IPS-18c (cell line): ENCODE results near the gene SUMO4.

Experiments
- H3K4me3 ChIP-seq: 2 replicates; pipeline ENCODE4 v1.7.0; 2013; ENCODE audit warnings: low read depth, mild to moderate bottlenecking, low read length, moderate library complexity; ENCODE audit not compliant: insufficient read depth
- H3K9me3 ChIP-seq: one replicate; pipeline ENCODE4 v1.6.1; 2013; ENCODE audit warnings: mild to moderate bottlenecking, low read length, moderate library complexity; ENCODE audit not compliant: control insufficient read depth, insufficient read depth

SUMO4 gene

DNA sequence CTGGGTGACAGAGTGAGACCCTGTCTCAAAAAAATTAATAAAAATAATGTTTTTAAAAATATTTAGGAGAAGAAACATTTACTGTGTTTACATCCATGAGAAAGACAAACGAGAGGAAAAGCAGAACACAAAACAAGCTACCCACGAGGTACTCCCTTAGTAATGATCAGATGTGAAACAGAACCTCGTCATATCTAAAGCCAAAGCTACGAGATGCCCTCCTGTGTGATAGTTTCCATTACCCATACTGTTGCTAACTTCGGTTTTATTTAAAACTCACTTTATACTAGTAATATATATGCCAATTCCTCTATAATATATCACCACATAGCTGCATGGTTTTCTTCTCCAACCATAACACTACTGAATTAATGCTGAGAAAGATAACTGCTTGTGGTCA is 21.1 kb downstream of the SUMO4 start:
- no peak overlapping the region for H3K4me3 ChIP-seq
- no peaks in the 10 kb centered on the region for H3K9me3 ChIP-seq

DNA sequence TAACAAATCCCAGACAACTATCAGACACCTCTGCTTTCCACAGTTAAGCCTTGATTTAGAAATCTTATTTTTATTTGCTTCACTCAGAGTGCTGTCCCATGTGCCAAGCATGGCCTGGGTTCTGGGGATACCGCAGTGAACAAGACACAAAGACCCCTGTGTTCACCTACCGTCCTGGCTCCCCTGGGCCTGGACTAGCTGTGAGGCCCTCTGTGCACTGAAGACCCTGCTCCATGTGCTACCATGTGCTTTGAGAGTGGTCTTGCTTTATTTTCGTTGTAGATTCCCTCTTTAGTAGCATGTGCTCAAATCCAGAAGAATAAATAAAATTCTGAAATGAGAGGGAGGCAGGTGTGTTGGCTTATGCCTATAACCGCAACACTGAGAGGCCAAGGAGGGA is 22.5 kb downstream of the SUMO4 start:
- no peaks in the 10 kb centered on the region for H3K9me3 ChIP-seq
- no peak overlapping the region for H3K4me3 ChIP-seq

GRCh38 chr6:149423964-149424440 is 23.9 kb downstream of the SUMO4 start:
- Histone ChIP-seq H3K4me3 (no peak overlapping the region), H3K9me3 (no peaks in the 10 kb centered on the region)

- Histone ChIP-seq H3K9me3 (no peaks in the 10 kb centered on the region), H3K4me3 (no peak overlapping the region)
Observed at GRCh38 chr6:149425224-149425623, 25.2 kb downstream of the SUMO4 start.

GRCh38 chr6:149425754-149426153 is 25.7 kb downstream of the SUMO4 start:
- Histone ChIP-seq H3K9me3 (no peaks in the 10 kb centered on the region), H3K4me3 (no peak overlapping the region)

DNA sequence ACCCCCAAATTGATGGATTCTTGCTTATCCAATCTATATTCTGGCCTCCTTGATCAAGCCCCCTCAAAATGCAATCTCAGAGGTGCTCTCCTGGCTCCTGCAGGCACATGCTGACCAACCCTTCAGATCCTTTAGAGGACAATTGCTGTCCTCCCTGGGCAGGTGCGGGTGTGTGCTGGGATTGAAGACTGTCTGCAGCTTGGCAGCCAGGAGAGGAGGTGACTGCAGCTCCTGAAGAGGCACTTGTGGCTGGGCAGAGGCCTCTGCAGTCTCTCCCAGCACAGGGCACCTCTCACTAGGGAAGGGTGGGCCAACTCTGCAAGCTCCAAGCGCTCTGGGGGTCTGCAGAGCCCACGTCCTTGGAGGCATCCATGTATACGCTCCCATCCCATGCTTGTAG is 28.5 kb downstream of the SUMO4 start:
- no peak overlapping the region for H3K4me3 ChIP-seq

GRCh38 chr6:149429427-149430360 is 29.6 kb downstream of the SUMO4 start:
- Histone ChIP-seq H3K9me3 (no peaks in the 10 kb centered on the region), H3K4me3 (no peak overlapping the region)

More for the DNA sequence above, 28.5 kb downstream of the SUMO4 start:
- H3K9me3 ChIP-seq = no peaks in the 10 kb centered on the region

DNA sequence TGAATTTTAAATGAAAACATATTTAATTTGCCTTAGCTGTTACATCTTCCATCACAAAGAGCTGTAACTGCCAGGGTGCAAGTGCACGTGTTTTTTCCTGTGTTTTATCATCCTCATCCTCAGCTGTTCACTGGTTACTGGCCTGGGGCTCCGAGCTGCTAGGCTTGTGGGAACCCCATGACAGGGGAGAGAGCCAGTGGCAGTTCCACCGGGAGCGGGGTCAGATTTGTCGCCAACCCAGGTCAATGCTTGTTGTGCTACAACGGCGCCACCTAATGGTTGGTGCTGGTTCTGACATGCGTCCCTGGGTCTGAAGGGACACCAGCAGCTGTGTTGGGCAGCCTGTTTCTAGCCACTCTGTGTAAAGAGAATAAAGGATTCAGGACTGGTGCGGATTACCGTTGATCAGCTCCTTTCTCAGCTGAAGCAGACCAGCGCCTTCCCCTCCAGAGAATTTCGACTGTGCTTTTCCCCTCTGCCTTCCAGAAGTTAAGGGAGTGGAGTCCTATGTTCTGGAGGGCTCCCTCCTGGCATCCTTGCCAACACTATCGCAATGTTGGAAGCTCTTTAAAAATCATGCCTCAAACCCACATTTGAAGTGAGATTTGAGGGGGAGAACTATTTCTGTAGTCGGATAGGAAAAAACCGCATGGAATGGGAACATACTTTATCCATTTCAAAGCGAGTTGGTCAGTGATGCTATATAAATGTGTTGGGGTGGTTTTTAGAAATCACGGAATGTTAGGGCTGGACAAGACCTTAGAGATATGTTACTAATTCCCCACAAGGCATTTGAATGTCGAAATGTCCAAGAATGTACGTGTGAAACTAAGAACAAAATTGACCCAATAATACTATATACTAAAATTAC is 32.1 kb downstream of the SUMO4 start:
- Histone ChIP-seq H3K9me3 (no peaks in the 10 kb centered on the region), H3K4me3 (no peak overlapping the region)

GRCh38 chr6:149433405-149433804 is 33.3 kb downstream of the SUMO4 start:
- no peak overlapping the region for H3K4me3 ChIP-seq

DNA sequence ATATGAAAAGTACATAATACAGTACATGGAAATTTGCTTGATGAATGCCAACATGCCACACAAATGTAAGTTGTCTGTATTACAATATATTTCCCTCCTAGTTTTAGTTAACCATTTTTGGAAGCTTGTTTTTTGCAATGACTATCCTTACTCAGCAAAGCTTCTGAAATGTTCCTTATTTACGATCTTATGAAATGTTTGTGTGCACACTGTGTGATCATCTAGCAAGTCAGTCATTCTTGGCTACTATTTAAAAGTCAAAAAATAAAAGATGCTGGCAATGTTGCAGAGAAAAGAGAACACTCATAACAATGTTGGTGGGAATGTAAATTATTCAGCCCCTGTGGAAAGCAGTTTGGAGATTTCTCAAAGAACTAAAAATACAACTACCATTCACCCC is 33.8 kb downstream of the SUMO4 start:
- H3K9me3 ChIP-seq = no peaks in the 10 kb centered on the region
- no peak overlapping the region for H3K4me3 ChIP-seq

More at GRCh38 chr6:149433405-149433804, 33.3 kb downstream of the SUMO4 start:
- H3K9me3 ChIP-seq = no peaks in the 10 kb centered on the region

GRCh38 chr6:149435919-149436586 is 36.0 kb downstream of the SUMO4 start:
- Histone ChIP-seq H3K4me3 (no peak overlapping the region), H3K9me3 (no peaks in the 10 kb centered on the region)

- no peaks in the 10 kb centered on the region for H3K9me3 ChIP-seq
- no peak overlapping the region for H3K4me3 ChIP-seq
Observed at GRCh38 chr6:149436647-149437046, 36.6 kb downstream of the SUMO4 start.

DNA sequence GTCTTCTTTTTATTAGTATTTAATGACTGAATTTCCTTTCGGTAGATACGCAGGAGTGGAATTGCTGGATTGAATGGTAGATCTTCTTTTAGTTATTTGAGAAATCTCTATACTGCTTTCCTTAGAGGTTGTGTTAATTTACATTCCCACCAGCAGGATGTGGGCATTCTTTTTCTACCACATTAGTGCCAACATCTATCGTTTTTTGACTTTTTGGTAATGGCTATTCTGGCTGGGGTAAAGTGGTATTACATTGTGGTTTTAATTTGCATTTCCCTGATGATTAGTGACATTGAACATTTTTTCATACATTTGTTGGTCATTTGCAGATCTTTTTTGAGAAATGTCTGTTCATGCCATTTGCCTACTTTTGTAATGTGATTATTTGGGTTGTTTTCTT is 37.1 kb downstream of the SUMO4 start:
- Histone ChIP-seq H3K9me3 (no peaks in the 10 kb centered on the region), H3K4me3 (no peak overlapping the region)

DNA sequence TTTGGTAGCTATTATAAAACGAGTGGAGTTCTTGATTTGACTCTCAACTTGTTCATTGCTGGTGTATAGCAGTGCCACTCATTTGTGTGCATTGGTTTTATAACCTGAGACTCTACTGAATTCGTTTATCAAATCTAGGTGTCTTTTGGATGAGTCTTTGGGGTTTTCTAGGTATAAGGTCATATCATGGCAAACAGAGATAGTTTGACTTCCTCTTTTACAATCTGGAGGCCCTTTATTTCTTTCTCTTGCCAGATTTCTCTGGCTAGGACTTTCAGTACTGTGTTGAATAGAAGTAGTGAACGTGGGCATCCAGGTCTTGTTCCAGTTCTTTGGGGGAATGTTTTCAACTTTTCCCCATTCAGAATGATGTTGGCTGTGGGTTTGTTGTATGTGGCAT is 38.8 kb downstream of the SUMO4 start:
- Histone ChIP-seq H3K4me3 (no peak overlapping the region), H3K9me3 (no peaks in the 10 kb centered on the region)

GRCh38 chr6:149439626-149440025 is 39.6 kb downstream of the SUMO4 start:
- Histone ChIP-seq H3K4me3 (no peak overlapping the region), H3K9me3 (no peaks in the 10 kb centered on the region)

GRCh38 chr6:149440735-149441671 is 40.9 kb downstream of the SUMO4 start:
- Histone ChIP-seq H3K4me3 (no peak overlapping the region), H3K9me3 (no peaks in the 10 kb centered on the region)
